SK-MEL-5 (cell line): Measurements from ENCODE around the gene ODAD3. TPM values are rescaled to one million over a fixed set of nuclear protein-coding genes. Genes with fewer than 3 reads are reported as not detected.

Experiments used
- DNase-seq: peaks from one replicate; pipeline ENCODE4 v3.0.0-alpha.2; 2016; ENCODE audit warnings: low read depth, low spot score
- in situ Hi-C: cut with HindIII; loops from 2 replicates; pipeline ENCODE4 v1.10.0; 2016; ENCODE audit warnings: low sequenced_read_pairs, high pct_unique_total_duplicates, low pct_unique_long_range_greater_than_20kb
- small RNA-seq, 2 experiments: library from RNA; depleted of rRNA; stranded (forward); fragments of <200 nt; gene quantifications; one replicate each; pipeline ENCODE3, GENCODE V24; 2014
- total RNA-seq: library from RNA; depleted of rRNA; stranded (reverse); fragments of >200 nt; shearing (Covaris generic); gene quantifications from 2 replicates; pipeline ENCODE4 v1.2.3, GENCODE V29; 2014; rRNA removed

Gene ODAD3
- total RNA-seq, 1 experiment from 2014 or later: 0.08 TPM

DNA sequence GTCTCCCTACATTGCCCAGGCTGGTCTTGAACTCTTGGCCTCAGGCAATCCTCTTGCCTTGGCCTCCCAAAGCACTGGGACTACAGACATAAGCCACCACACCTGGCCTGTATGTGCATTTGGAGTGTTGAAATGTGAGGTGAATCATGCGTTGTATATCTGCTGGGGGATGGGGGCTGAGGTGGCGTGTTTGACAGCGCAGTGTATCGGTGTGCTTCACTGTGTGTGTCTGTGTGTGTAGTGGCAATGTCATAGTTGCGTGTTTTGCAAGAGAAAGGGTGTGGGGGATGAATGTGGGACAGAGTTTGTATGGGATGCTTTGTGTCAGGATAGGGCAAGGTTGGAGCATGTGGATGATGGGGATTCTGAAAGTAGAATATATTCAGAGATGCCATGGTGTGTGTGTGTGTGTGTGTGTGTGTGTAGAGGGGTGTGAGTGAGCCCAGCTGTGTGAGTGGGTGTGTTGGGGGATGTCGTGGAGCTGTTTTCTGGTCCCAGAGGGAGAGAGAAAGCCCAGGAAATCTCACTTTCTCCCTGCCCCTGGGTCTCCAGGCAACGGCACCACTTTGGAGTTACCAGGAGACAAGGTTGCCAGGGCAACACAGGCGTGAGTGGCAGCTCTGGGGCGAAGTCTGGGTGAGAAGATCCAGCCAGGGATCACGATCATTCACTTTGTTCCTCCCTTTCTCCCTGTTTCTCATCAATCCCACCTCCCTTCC lies 61.6 kb downstream of the ODAD3 start:
- in situ Hi-C loops: no loop called here
- no peak for DNase-seq

GRCh38 chr19:11370744-11371143 lies 64.2 kb downstream of the ODAD3 start:
- no peak for DNase-seq
- in situ Hi-C loops: no loop called here

Small RNA genes within 50 kb of the gene (small RNA-seq; reads per million reads assigned to genes)
- 0 reads per million in 2 experiments for gene RF00019

Other genes with a start within 250 kb of the ODAD3 start
- 10.7 and 10.9 TPM in 2 replicates for gene KANK2, start 237.6 kb downstream of the ODAD3 start, total RNA-seq
- gene ANGPTL8, start 195.5 kb downstream of the ODAD3 start, total RNA-seq: not detected in 2 replicates
- gene DOCK6, start 172.6 kb downstream of the ODAD3 start, total RNA-seq: 3.5 and 3.9 TPM in 2 replicates
- gene TSPAN16, start 139.0 kb downstream of the ODAD3 start, total RNA-seq: not detected in 2 replicates
- gene RAB3D, start 95.5 kb downstream of the ODAD3 start, total RNA-seq: 7.6 and 9.3 TPM in 2 replicates
- gene TMEM205, start 88.9 kb downstream of the ODAD3 start, total RNA-seq: 79.4 and 87.3 TPM in 2 replicates
- 1.5 and 1.7 TPM in 2 replicates for gene CCDC159, start 88.6 kb downstream of the ODAD3 start, total RNA-seq
- 4.9 and 7.6 TPM in 2 replicates for gene PLPPR2, start 79.7 kb downstream of the ODAD3 start, total RNA-seq
- 1.0 and 2.4 TPM in 2 replicates for gene SWSAP1, start 60.5 kb downstream of the ODAD3 start, total RNA-seq
- 8.0 and 9.2 TPM in 2 replicates for gene EPOR, start 50.8 kb downstream of the ODAD3 start, total RNA-seq
- 2.0 and 2.2 TPM in 2 replicates for gene RGL3, start 15.8 kb downstream of the ODAD3 start, total RNA-seq
- 93.9 and 122 TPM in 2 replicates for gene PRKCSH, start 514 bp upstream of the ODAD3 start, total RNA-seq
- gene ELAVL3, start 45.9 kb upstream of the ODAD3 start, total RNA-seq: not detected in 2 replicates
- 1.6 and 5.6 TPM in 2 replicates for gene ZNF653, start 70.7 kb upstream of the ODAD3 start, total RNA-seq
- 47.8 and 56.9 TPM in 2 replicates for gene ECSIT, start 94.0 kb upstream of the ODAD3 start, total RNA-seq
- not detected in 2 replicates for gene CNN1, start 103.7 kb upstream of the ODAD3 start, total RNA-seq
- gene ELOF1, start 124.1 kb upstream of the ODAD3 start, total RNA-seq: 34.5 and 44.1 TPM in 2 replicates
- 64.7 and 68.3 TPM in 2 replicates for gene ACP5, start 142.5 kb upstream of the ODAD3 start, total RNA-seq
- gene ZNF627, start 162.4 kb upstream of the ODAD3 start, total RNA-seq: 12.6 and 13.2 TPM in 2 replicates